H9 (cell line): ENCODE results near the gene TSPEAR. TPM values are rescaled to one million over a fixed set of nuclear protein-coding genes. Genes with fewer than 3 reads are reported as not detected.

Experiments
- DNase-seq: peaks from one replicate; pipeline ENCODE4 v3.0.0-alpha.2; 2017
- H2AFZ ChIP-seq: one replicate; pipeline ENCODE4 v1.6.1; 2013; ENCODE audit warnings: mild to moderate bottlenecking, low read length, control low read depth, moderate library complexity
- H2AK5ac ChIP-seq: 2 replicates; pipeline ENCODE4 v1.6.1; 2013; ENCODE audit warnings: low read length, control low read depth, mixed read lengths; ENCODE audit not compliant: insufficient read length
- H2BK120ac ChIP-seq: one replicate; pipeline ENCODE4 v1.6.1; 2013; ENCODE audit warnings: low read depth, mild to moderate bottlenecking, low read length, control low read depth, inconsistent platforms; ENCODE audit not compliant: poor library complexity, severe bottlenecking
- H2BK12ac ChIP-seq: 2 replicates; pipeline ENCODE4 v1.6.1; 2013; ENCODE audit warnings: low read length, control low read depth, mixed read lengths, low read depth; ENCODE audit not compliant: insufficient read length
- H2BK15ac ChIP-seq: 2 replicates; pipeline ENCODE4 v1.6.1; 2013; ENCODE audit warnings: low read depth, low read length, control low read depth
- H2BK20ac ChIP-seq: one replicate; pipeline ENCODE4 v1.6.1; 2013; ENCODE audit warnings: low read depth, mild to moderate bottlenecking, low read length, control low read depth, inconsistent platforms; ENCODE audit not compliant: poor library complexity, severe bottlenecking
- H2BK5ac ChIP-seq: 2 replicates; pipeline ENCODE4 v1.6.1; 2013; ENCODE audit warnings: low read length, control low read depth, mixed read lengths; ENCODE audit not compliant: insufficient read length
- H3K14ac ChIP-seq: 2 replicates; pipeline ENCODE4 v1.6.1; 2013; ENCODE audit warnings: low read length, control low read depth; ENCODE audit not compliant: insufficient read depth
- H3K18ac ChIP-seq: 2 replicates; pipeline ENCODE4 v1.6.1; 2013; ENCODE audit warnings: low read depth, mild to moderate bottlenecking, mixed read lengths, low read length, control low read depth; ENCODE audit not compliant: insufficient read length
- H3K23ac ChIP-seq: 2 replicates; pipeline ENCODE4 v1.6.1; 2013; ENCODE audit warnings: low read length, control low read depth, mixed read lengths, low read depth; ENCODE audit not compliant: insufficient read length
- H3K23me2 ChIP-seq: 2 replicates; pipeline ENCODE4 v1.6.1; 2013; ENCODE audit warnings: low read depth, mild to moderate bottlenecking, mixed read lengths, low read length, control low read depth; ENCODE audit not compliant: insufficient read length, poor library complexity, severe bottlenecking
- H3K27ac ChIP-seq: 2 replicates; pipeline ENCODE4 v1.5.1; 2013; ENCODE audit warnings: low read length, control low read depth, mixed read lengths, low read depth; ENCODE audit not compliant: insufficient read length
- H3K27me3 ChIP-seq: 2 replicates; pipeline ENCODE4 v1.6.1; 2013; ENCODE audit warnings: low read length, control low read depth, inconsistent platforms; ENCODE audit not compliant: insufficient read depth
- H3K4ac ChIP-seq: 2 replicates; pipeline ENCODE4 v1.6.1; 2013; ENCODE audit warnings: low read depth, mild to moderate bottlenecking, control low read depth, inconsistent platforms, low read length, moderate library complexity
- H3K4me1 ChIP-seq: 2 replicates; pipeline ENCODE4 v1.6.1; 2013; ENCODE audit warnings: low read length, control low read depth, inconsistent platforms; ENCODE audit not compliant: insufficient read depth
- H3K4me2 ChIP-seq: 2 replicates; pipeline ENCODE4 v1.6.1; 2013; ENCODE audit warnings: low read length, control low read depth, mixed read lengths; ENCODE audit not compliant: insufficient read length, insufficient read depth
- H3K56ac ChIP-seq: 2 replicates; pipeline ENCODE4 v1.6.1; 2013; ENCODE audit warnings: low read depth, mild to moderate bottlenecking, mixed read lengths, low read length, control low read depth; ENCODE audit not compliant: insufficient read length
- H3K79me1 ChIP-seq: 2 replicates; pipeline ENCODE4 v1.6.1; 2013; ENCODE audit warnings: low read depth, mild to moderate bottlenecking, moderate library complexity, low read length, control low read depth, inconsistent platforms; ENCODE audit not compliant: insufficient read depth, poor library complexity, severe bottlenecking
- H3K79me2 ChIP-seq: 2 replicates; pipeline ENCODE4 v1.6.1; 2013; ENCODE audit warnings: low read length, control low read depth, inconsistent platforms; ENCODE audit not compliant: insufficient read depth
- H3K9ac ChIP-seq: 2 replicates; pipeline ENCODE4 v1.6.1; 2013; ENCODE audit warnings: low read length, control low read depth, mixed read lengths; ENCODE audit not compliant: insufficient read length; ENCODE audit errors: extremely low read depth
- H3K9me3 ChIP-seq: one replicate; pipeline ENCODE4 v1.6.1; 2013; ENCODE audit warnings: low read depth, low read length, inconsistent platforms; ENCODE audit not compliant: control insufficient read depth
- H3T11ph ChIP-seq: one replicate; pipeline ENCODE4 v1.6.1; 2013; ENCODE audit warnings: mild to moderate bottlenecking, low read length, control low read depth, inconsistent platforms
- H4K20me1 ChIP-seq: one replicate; pipeline ENCODE4 v1.6.1; 2013; ENCODE audit not compliant: control insufficient read depth, insufficient read length, insufficient read depth
- H4K5ac ChIP-seq: 2 replicates; pipeline ENCODE4 v1.6.1; 2013; ENCODE audit warnings: low read depth, mild to moderate bottlenecking, mixed read lengths, low read length, control low read depth; ENCODE audit not compliant: insufficient read length
- H4K8ac ChIP-seq: replicated peaks from 2 replicates; pipeline ENCODE4 v1.6.1; 2013; ENCODE audit warnings: low read length, control low read depth, mixed read lengths, low read depth; ENCODE audit not compliant: insufficient read length
- H4K91ac ChIP-seq: 2 replicates; pipeline ENCODE4 v1.6.1; 2013; ENCODE audit warnings: low read depth, mild to moderate bottlenecking, moderate library complexity, mixed read lengths, low read length, control low read depth; ENCODE audit not compliant: insufficient read length
- H3K27ac Mint-ChIP-seq, 3 experiments: 2 replicates in 2 of 3; 3 replicates in 1 of 3; pipeline ENCODE4 v1.8.0; 2020 to 2021; ENCODE audit warnings: mixed read lengths in 3 of 3, mild to moderate bottlenecking in 1 of 3, moderate library complexity in 1 of 3
- H3K27me3 Mint-ChIP-seq: 2 replicates; pipeline ENCODE4 v1.8.0; 2021; ENCODE audit warnings: low read depth, mild to moderate bottlenecking, moderate library complexity, mixed read lengths
- H3K36me3 Mint-ChIP-seq, 3 experiments: 2 replicates in 2 of 3; 3 replicates in 1 of 3; pipeline ENCODE4 v1.8.0; 2020 to 2021; ENCODE audit warnings: low read depth in 3 of 3, mixed read lengths in 3 of 3; ENCODE audit not compliant: insufficient read depth in 1 of 3
- H3K4me1 Mint-ChIP-seq, 2 experiments: 2 replicates each; pipeline ENCODE4 v1.8.0; 2020; ENCODE audit warnings: mixed read lengths in 2 of 2
- H3K4me3 Mint-ChIP-seq, 2 experiments: 2 replicates in 1 of 2; 3 replicates in 1 of 2; pipeline ENCODE4 v1.8.0; 2020 to 2021; ENCODE audit warnings: mild to moderate bottlenecking in 2 of 2, mixed read lengths in 2 of 2, moderate library complexity in 1 of 2
- H3K9me3 Mint-ChIP-seq, 2 experiments: 2 replicates in 1 of 2; 3 replicates in 1 of 2; pipeline ENCODE4 v1.8.0; 2020; ENCODE audit warnings: mild to moderate bottlenecking in 2 of 2, mixed read lengths in 2 of 2, moderate library complexity in 1 of 2
- WGBS: extraction: QIAGEN DNeasy Blood & Tissue Kit; methylation state at CpG from one replicate; pipeline ENCODE4 v1.1.7; 2013; ENCODE audit warnings: missing lambda C conversion rate, low lambda C conversion rate, mixed read lengths; ENCODE audit not compliant: insufficient read length; ENCODE audit errors: extremely low coverage; 5-methylcytosine and 5-hydroxymethylcytosine counted together
- total RNA-seq: library from RNA; stranded (reverse); gene quantifications from 2 replicates; pipeline ENCODE4 v1.2.1, GENCODE V29; 2021
- TF ChIP-seq, protein P1 (sequence below): fragments of 200-600 bp; sonication (generic); conservative IDR thresholded peaks from 3 replicates; pipeline ENCODE4 v1.8.0; 2021; ENCODE audit warnings: antibody characterized with exemption, mild to moderate bottlenecking

Gene TSPEAR
- total RNA-seq, 1 experiment from 2014 or later, result 1.3 TPM

GRCh38 chr21:44521928-44522752 is 189.2 kb downstream of the TSPEAR start:
- Histone ChIP-seq H3K23me2 (no peaks in the 10 kb centered on the region), H3K9ac (no peak overlapping the region), H2AK5ac (no peak overlapping the region), H2BK15ac (no peak overlapping the region), H3K27me3 (no peaks in the 10 kb centered on the region), H2BK12ac (no peak overlapping the region), H3K14ac (no peak overlapping the region), H3K18ac (no peak overlapping the region), H4K20me1 (no peaks in the 10 kb centered on the region), H3K79me2 (no peaks in the 10 kb centered on the region), H4K8ac (no peak overlapping the region), H3K9me3 (no peaks in the 10 kb centered on the region), H3K23ac (no peak overlapping the region), H2BK20ac (no peak overlapping the region), H3K4me2 (no peak overlapping the region), H2BK5ac (no peak overlapping the region), H3K4ac (no peak overlapping the region), H3K4me1 (no peaks in the 10 kb centered on the region), H4K5ac (no peak overlapping the region), H3K79me1 (no peaks in the 10 kb centered on the region), H3K27ac (no peak overlapping the region), H4K91ac (no peak overlapping the region), H2AFZ (no peak overlapping the region), H2BK120ac (no peak overlapping the region), H3T11ph (no peak overlapping the region), H3K56ac (no peak overlapping the region)
- Mint-ChIP-seq H3K27me3 (peaks cover 16% of the 10 kb centered on the region), H3K36me3 (peaks cover 2 to 4% (median 3%) of the 10 kb centered on the region in 3 experiments; a peak in 4 of 7 replicates), H3K9me3 (no peaks in the 10 kb centered on the region), H3K4me1 (peaks cover 4% of the 10 kb centered on the region in 2 experiments; a peak in 2 of 4 replicates), H3K27ac (no peak overlapping the region), H3K4me3 (no peak overlapping the region)
- TF ChIP-seq, protein P1, sequence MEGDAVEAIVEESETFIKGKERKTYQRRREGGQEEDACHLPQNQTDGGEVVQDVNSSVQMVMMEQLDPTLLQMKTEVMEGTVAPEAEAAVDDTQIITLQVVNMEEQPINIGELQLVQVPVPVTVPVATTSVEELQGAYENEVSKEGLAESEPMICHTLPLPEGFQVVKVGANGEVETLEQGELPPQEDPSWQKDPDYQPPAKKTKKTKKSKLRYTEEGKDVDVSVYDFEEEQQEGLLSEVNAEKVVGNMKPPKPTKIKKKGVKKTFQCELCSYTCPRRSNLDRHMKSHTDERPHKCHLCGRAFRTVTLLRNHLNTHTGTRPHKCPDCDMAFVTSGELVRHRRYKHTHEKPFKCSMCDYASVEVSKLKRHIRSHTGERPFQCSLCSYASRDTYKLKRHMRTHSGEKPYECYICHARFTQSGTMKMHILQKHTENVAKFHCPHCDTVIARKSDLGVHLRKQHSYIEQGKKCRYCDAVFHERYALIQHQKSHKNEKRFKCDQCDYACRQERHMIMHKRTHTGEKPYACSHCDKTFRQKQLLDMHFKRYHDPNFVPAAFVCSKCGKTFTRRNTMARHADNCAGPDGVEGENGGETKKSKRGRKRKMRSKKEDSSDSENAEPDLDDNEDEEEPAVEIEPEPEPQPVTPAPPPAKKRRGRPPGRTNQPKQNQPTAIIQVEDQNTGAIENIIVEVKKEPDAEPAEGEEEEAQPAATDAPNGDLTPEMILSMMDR, result peak; percentile 29; the same call in 1 of the 3 replicates
- no CpG with 5 or more reads among the region's 33 CpGs for WGBS
- peak; percentile 35 for DNase-seq
